Myocyte (in vitro differentiated cells): ENCODE data around the gene NOS1. TPM values are rescaled to one million over a fixed set of nuclear protein-coding genes. Genes with fewer than 3 reads are reported as not detected.

Experiments
- DNase-seq: peaks from one replicate; pipeline ENCODE4 v3.0.0-alpha.2; 2012; ENCODE audit warnings: low read depth
- total RNA-seq: library from RNA; depleted of rRNA; stranded (reverse); fragments of >200 nt; gene quantifications from 2 replicates; pipeline ENCODE4 v1.2.3, GENCODE V29; 2014

The NOS1 gene
- total RNA-seq, 1 donor from 2014 or later, result not detected

DNA sequence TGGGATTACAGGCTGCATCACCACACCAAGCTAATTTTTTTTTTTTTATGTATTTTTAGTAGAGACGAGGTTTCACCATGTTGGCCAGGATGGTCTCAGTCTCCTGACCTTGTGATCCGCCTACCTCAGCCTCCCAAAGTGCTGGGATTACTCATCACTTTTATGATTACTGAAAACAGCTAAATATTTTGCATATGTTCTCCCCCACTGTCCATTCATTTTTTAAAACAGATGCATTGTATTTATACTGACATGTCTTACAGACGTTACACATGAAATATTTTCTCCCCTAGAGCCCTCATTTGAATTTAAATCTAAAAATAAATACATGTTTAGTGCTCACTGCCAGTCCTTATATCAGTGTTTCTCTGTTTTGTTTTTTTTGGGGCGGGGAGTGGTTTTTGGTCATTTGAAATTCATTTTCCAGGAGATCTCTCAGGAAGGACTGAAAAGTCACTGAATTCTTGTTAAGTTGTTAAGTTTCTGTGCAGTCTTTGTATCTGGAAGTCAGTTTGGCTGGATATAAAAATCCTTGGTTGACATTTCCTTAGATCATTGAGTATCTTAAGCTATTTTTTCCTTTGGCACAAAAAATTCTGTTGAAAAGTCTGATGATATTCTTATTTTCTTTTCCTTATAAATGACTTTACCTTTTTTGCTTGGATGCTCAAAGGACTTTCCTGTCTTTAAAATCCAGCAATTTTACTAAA is 180.5 kb downstream of the NOS1 start:
- no peak for DNase-seq

- no peak for DNase-seq
Measured at GRCh38 chr12:117178745-117179144, 182.7 kb downstream of the NOS1 start.

DNA sequence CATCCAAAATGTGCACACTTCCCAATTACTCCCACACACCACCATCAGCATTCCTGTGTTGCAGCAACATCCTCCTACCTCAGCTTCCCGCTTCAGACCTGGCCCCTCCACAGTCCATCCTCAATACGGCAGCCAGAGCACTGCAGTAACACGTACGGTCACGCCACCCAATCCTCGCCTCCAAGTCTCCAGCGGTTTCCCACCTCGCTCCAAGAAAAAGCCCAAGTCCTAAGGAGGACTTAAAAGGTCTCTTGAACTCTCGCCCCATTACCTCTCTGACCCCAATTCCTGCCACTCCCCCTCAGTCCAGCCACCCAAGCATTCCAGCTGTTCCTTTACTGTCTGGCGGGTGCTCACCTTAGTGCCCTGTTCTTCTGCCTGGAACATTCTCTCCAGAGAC is 183.1 kb downstream of the NOS1 start:
- no peak for DNase-seq

DNA sequence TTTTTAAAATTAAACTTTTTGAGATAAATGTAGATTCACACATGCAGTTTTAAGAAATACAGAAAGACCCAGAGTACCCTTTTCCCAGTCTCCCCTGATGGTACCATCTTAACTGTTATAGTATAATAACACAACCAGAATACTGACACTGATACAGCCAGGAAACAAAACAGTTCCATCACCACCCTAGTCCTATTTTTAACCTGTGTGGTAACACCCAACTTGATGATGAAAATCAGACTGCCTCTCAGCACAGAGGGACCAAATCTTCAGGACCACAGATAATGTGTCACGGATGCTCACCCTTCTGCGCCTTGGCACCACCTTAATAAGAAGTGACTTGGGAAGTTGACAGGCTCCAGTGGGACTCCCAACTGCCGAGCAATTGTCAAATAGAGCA is 189.3 kb downstream of the NOS1 start:
- no peak for DNase-seq

DNA sequence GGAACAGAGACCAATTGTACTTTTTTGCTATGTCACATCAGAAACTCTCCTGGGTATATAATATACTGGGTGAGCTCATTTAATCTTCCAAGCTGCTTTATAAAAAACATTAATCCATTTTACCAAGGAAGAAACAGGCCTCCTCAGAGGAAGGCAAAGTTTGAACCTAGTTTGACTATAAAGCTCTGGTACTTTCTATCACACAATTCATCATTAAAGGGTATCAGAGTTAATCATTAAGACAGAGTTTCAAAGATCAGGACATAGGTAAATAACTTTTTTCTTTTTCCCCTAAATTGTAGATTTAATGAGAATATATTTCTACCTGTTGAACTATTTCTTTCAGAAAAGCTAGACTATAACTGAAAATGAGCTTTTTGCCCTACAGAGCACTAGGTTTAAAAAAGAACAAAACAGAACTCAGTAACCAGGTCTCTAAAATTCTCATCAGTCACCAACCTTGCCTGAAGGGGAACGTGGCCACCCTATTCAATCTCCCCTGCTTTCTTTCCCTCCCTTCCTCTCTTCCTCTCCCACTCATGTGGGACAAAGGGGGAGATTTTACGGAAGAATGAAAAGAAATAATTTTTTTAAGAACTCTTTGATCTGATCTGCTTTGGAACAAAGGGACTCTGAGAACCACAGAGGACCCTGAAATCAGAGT is 189.8 kb downstream of the NOS1 start:
- no peak for DNase-seq

DNA sequence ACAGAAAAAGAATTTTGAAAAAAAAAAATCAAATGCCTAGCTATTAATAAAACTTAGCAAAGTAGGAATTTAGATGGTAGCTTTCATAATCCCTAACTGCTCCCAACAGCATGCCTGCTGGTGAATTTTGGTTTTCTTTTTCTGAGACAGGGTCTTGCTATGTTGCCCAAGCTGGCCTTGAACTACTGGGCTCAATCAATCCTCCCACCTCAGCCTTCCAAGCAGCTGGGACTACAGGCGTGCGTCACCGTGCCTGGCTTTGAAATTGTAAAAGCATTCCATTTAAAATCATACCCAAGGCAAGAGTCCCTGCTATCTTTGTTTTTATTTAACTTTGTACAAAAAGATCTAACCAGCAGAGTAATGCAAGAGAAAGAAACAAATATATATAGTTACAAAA is 191.9 kb downstream of the NOS1 start:
- no peak for DNase-seq

DNA sequence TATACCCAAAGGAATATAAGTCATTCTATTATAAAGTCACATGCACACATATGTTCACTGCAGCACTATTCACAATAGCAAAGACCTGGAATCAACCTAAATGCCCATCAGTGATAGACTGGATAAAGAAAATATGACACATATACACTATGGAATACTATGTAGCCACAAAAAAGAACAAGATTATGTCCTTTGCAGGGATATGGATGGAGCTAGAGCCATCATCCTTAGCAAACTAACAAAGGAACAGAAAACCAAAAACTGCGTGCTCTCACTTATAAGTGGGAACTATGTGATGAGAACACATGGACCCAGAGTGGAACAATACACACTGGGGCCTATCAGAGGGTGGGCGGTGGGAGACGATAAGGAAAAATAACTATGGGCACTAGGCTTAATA is 192.4 kb downstream of the NOS1 start:
- no peak for DNase-seq

DNA sequence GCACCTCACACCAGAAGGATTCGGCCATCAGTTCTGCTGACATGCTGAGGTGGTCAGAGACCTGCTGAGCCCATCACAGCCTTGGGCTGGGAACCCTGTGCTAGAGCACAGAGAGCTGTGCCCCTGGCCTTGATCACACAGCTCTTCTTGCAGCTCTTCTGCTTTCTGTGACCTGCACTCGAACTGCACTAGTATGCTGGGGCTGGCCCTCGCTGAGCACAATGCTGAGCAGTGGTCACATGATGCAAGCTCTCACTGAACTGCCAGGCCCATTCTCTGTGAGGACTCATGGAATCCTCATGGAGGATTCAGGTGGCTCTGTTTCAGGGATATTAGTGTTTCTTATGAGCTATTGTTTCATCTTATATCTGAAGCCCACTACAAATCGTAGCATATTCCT is 193.7 kb downstream of the NOS1 start:
- no peak for DNase-seq

DNA sequence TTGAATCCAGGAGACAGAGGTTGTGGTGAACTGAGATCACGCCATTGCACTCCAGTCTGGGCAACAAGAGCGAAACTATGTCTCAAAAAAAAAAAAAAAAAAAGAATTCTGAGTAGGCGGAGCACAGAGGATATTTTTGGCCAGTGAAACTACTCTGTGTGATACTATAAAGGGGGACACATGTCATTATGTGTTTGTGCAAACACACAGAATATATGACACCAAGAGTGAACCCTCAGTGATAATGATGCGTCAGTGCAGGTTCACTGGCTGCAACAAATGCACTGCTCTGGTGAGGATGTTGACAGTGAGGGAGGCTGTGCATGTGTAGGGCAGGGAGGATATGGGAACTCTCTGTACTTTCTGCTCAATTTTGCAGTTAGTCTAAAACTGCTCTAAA is 195.3 kb downstream of the NOS1 start:
- no peak for DNase-seq

DNA sequence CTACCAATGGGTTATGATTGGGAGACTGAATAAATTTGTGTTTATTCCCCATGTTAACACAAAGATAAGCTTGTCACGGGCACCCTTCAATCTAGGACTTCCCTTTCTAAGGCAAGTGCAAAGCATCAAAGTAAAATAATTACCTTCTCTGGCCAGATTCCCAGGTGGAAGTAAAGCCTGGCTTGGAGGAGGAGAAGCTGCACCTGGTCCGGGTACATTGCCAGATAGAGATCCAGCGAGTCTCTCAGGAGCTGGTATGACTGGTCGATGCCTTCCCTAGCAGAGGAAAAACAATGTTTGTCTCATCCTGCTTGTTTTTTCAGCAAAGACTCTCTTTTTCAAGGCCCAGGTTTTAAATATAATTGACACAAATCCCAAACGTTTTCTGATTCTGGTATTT is 196.1 kb downstream of the NOS1 start:
- no peak for DNase-seq

GRCh38 chr12:117162633-117163032 is 198.8 kb downstream of the NOS1 start:
- DNase-seq, result no peak

GRCh38 chr12:117162167-117162539 is 199.3 kb downstream of the NOS1 start:
- DNase-seq, result no peak

DNA sequence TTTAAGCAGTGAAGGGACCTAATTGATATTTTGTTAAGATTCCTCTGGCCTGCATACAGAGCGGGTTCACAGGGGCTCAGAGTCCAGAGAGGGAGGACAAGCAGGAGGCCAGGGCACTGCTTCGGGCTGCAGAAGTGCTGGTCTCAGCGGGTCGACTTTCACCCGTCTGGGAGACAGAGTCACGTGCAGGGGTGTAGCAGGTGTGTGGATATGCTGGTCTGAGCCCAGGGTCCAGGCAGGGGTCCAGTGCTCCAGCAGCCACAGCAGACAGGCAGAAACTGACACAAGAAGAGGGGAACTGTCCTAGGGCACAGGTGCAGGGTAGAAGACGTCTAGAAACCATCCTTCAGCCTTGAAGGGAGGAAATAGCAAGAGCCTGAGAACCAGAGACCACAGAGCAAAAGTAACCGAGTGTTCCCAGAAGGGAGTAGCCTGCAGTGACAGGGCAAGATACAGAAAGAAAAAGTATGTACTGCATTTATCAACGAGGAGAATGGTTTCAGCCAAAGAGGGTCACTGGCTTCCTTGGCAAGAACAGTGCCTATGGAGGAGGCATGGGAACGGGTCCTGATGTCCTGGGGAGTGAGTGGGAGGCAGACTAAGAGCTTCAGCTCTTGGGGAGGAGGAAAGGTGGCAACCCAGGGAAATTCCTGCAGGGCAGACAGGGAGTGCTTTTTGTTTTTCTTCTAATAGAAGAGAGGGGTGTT is 199.8 kb downstream of the NOS1 start:
- no peak for DNase-seq

GRCh38 chr12:117159674-117160073 is 201.8 kb downstream of the NOS1 start:
- no peak for DNase-seq

DNA sequence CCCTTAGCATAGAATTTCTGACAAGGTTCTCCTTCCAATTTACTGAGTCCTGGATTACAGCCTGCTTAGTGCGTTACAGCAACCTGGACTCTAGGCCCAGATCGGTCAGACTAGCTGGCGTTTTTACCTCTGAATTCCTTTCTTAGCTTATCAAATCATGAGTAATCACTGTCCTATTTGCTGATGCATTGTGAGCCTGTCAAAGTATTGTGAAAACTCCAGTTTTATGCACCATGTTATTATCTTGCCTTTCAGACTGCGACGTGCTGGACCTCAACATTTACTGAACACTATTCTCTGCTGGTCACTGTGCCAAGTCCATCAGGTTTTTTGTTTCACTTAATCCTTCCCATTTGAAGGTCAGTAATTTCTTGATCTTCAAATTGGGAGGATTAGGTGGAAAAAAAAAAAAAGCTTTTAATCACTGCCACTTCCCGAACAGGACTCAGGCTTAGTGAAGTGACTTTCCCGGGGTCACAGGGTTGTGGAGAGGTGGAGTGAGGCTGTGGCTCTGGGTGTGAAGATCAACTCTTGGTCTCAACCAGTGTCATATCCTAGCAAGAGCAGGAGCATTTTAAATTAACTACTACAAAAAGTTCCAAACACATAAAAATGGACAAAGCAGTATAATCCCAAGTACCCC is 202.4 kb downstream of the NOS1 start:
- DNase-seq, result no peak

Other genes with a start within 250 kb of the NOS1 start
- gene FBXO21, start 171.2 kb downstream of the NOS1 start, total RNA-seq, result 38.4 and 67.4 TPM in 2 replicates